Ureter (tissue), 1 donor: ENCODE data around the gene ZNF804A. TPM values are rescaled to one million over a fixed set of nuclear protein-coding genes. Genes with fewer than 3 reads are reported as not detected.
"Not testable (repeated sequence)": the region's sequence is repeated elsewhere in the genome, so short reads cannot be mapped to it uniquely, and the experiment has no call there.

Experiments
- DNase-seq: peaks from one replicate; pipeline ENCODE4 v3.0.0-alpha.2; 2020; ENCODE audit warnings: low spot score
- total RNA-seq: library from RNA; stranded (reverse); gene quantifications from one replicate; pipeline ENCODE4 v1.2.4, GENCODE V29; 2023
- donor health status: DM: yes; HTN: yes; CAD: no.

Gene ZNF804A
- total RNA-seq, 1 donor from 2014 or later: 1.2 TPM

GRCh38 chr2:184727813-184728212, 129.5 kb downstream of the ZNF804A start:
- no peak for DNase-seq

- no peak for DNase-seq
Measured at GRCh38 chr2:184728411-184728810, 130.1 kb downstream of the ZNF804A start.

- DNase-seq: no peak
Measured at GRCh38 chr2:184729581-184729980, 131.3 kb downstream of the ZNF804A start.

GRCh38 chr2:184730288-184730687, 132.0 kb downstream of the ZNF804A start:
- DNase-seq: no peak

GRCh38 chr2:184734338-184734737, 136.0 kb downstream of the ZNF804A start:
- no peak for DNase-seq

GRCh38 chr2:184735611-184736010, 137.3 kb downstream of the ZNF804A start:
- no peak for DNase-seq

- DNase-seq: no peak
Measured at GRCh38 chr2:184743096-184743495, 144.8 kb downstream of the ZNF804A start.

- no peak for DNase-seq
Measured at GRCh38 chr2:184756161-184756560, 157.8 kb downstream of the ZNF804A start.

- no peak for DNase-seq
Measured at GRCh38 chr2:184756885-184757284, 158.6 kb downstream of the ZNF804A start.

GRCh38 chr2:184759557-184760255, 161.4 kb downstream of the ZNF804A start:
- not testable (repeated sequence) for DNase-seq

GRCh38 chr2:184760931-184761330, 162.6 kb downstream of the ZNF804A start:
- DNase-seq: no peak

- DNase-seq: no peak
Measured at GRCh38 chr2:184765112-184765895, 167.0 kb downstream of the ZNF804A start.

GRCh38 chr2:184767059-184767458, 168.7 kb downstream of the ZNF804A start:
- DNase-seq: no peak

- DNase-seq: no peak
Measured at GRCh38 chr2:184769023-184769422, 170.7 kb downstream of the ZNF804A start.

GRCh38 chr2:184769686-184770085, 171.4 kb downstream of the ZNF804A start:
- DNase-seq: no peak

GRCh38 chr2:184779777-184780176, 181.4 kb downstream of the ZNF804A start:
- DNase-seq: no peak

- DNase-seq: no peak
Measured at GRCh38 chr2:184780384-184780783, 182.1 kb downstream of the ZNF804A start.

- no peak for DNase-seq
Measured at GRCh38 chr2:184780944-184781343, 182.6 kb downstream of the ZNF804A start.

GRCh38 chr2:184783576-184783975, 185.2 kb downstream of the ZNF804A start:
- DNase-seq: no peak

- no peak for DNase-seq
Measured at GRCh38 chr2:184793176-184793575, 194.8 kb downstream of the ZNF804A start.

GRCh38 chr2:184799379-184799778, 201.1 kb downstream of the ZNF804A start:
- DNase-seq: no peak

- no peak for DNase-seq
Measured at GRCh38 chr2:184814421-184814820, 216.1 kb downstream of the ZNF804A start.

- no peak for DNase-seq
Measured at GRCh38 chr2:184815824-184816223, 217.5 kb downstream of the ZNF804A start.
